Medulla oblongata (tissue), 1 donor: ENCODE data around the gene BRIX1.

Experiments
- DNase-seq: peaks from one replicate; pipeline ENCODE4 v3.0.0-alpha.2; 2015; ENCODE audit errors: extremely low spot score

The BRIX1 gene

GRCh38 chr5:34915139-34915855, at the start of gene BRIX1, which contains the start of gene RAD1:
BRIX1 (plus strand) TSS chr5:34915711; CDS start chr5:34915739, 28 bp downstream.
RAD1 (minus strand) TSS chr5:34915504; CDS start chr5:34914892, 612 bp downstream.
- peak; percentile 98 for DNase-seq

GRCh38 chr5:34866989-34867471, 48.5 kb upstream of the BRIX1 start:
- DNase-seq, result peak; percentile 40

- peak; percentile 39 for DNase-seq
Observed at GRCh38 chr5:34867660-34868059, 47.9 kb upstream of the BRIX1 start.

GRCh38 chr5:34868791-34869190, 46.7 kb upstream of the BRIX1 start:
- DNase-seq, result peak; percentile 37

- DNase-seq, result peak; percentile 71
Observed at GRCh38 chr5:34869256-34869655, 46.3 kb upstream of the BRIX1 start.

GRCh38 chr5:34870382-34870781, 45.1 kb upstream of the BRIX1 start:
- DNase-seq, result no peak

GRCh38 chr5:34876275-34876674, 39.2 kb upstream of the BRIX1 start:
- DNase-seq, result no peak

- no peak for DNase-seq
Observed at GRCh38 chr5:34881246-34881645, 34.3 kb upstream of the BRIX1 start.

GRCh38 chr5:34886392-34887119, 29.0 kb upstream of the BRIX1 start:
- no peak for DNase-seq

GRCh38 chr5:34889394-34889793, 26.1 kb upstream of the BRIX1 start:
- DNase-seq, result no peak

- DNase-seq, result no peak
Observed at GRCh38 chr5:34891981-34892380, 23.5 kb upstream of the BRIX1 start.

- DNase-seq, result no peak
Observed at GRCh38 chr5:34892414-34892813, 23.1 kb upstream of the BRIX1 start.

- DNase-seq, result no peak
Observed at GRCh38 chr5:34894716-34895115, 20.8 kb upstream of the BRIX1 start.

- DNase-seq, result no peak
Observed at GRCh38 chr5:34895641-34896419, 19.7 kb upstream of the BRIX1 start.

GRCh38 chr5:34897646-34898045, 17.9 kb upstream of the BRIX1 start:
- DNase-seq, result no peak

- peak; percentile 87 for DNase-seq
Observed at GRCh38 chr5:34898258-34898895, 17.1 kb upstream of the BRIX1 start.

- no peak for DNase-seq
Observed at GRCh38 chr5:34899066-34899465, 16.4 kb upstream of the BRIX1 start.

GRCh38 chr5:34900652-34901051, 14.9 kb upstream of the BRIX1 start:
- DNase-seq, result no peak

- DNase-seq, result no peak
Observed at GRCh38 chr5:34903260-34903659, 12.3 kb upstream of the BRIX1 start.

GRCh38 chr5:34905564-34905963, 9.9 kb upstream of the BRIX1 start:
- DNase-seq, result no peak

GRCh38 chr5:34913072-34913471, 2.4 kb upstream of the BRIX1 start:
- DNase-seq, result no peak

GRCh38 chr5:34914671-34915138, 806 bp upstream of the BRIX1 start:
- DNase-seq, result no peak
